GM12878 (cell line): Measurements from ENCODE around the gene CALD1. TPM values are rescaled to one million over a fixed set of nuclear protein-coding genes. Genes with fewer than 3 reads are reported as not detected.

Source experiments
- ATAC-seq: fragments of 200-7000 bp; cut with Tn5 transposase; 3 replicates; pipeline ENCODE4 v1.9.1; 2020; ENCODE audit warnings: mild to moderate bottlenecking, moderate library complexity
- BruUV-seq: library from RNA; stranded (reverse); fragments of 400-500 nt; replicated peaks from 2 replicates; lab custom pipeline; 2021; lab: Mats Ljungman, UMichigan
- CTCF ChIA-PET: fragments of 300-600 bp; sonication (Branson Sonifier 250); formaldehyde crosslinking; extraction: SDS; loops from one replicate; lab custom pipeline; 2021; ENCODE audit warnings: inconsistent platforms; lab: Yijun Ruan, JAX
- POLR2A ChIA-PET: fragments of 350-600 bp; formaldehyde crosslinking; extraction: SDS; loops from one replicate; lab custom pipeline; 2021; ENCODE audit warnings: inconsistent platforms; lab: Charles Lee
- RAD21 ChIA-PET: fragments of 300-600 bp; sonication (Branson Sonifier 250); formaldehyde crosslinking; loops from one replicate; lab custom pipeline; 2023; ENCODE audit warnings: antibody characterized with exemption; ENCODE audit not compliant: unreplicated experiment; lab: Charles Lee
- SMC1A ChIA-PET: fragments of 300-600 bp; sonication (Branson Sonifier 250); formaldehyde crosslinking; loops from one replicate; lab custom pipeline; 2023; ENCODE audit not compliant: unreplicated experiment, uncharacterized antibody; lab: Charles Lee
- DNase-seq: peaks from one replicate; pipeline ENCODE4 v3.0.0-alpha.2; 2011; ENCODE audit warnings: low read depth, low spot score
- FAIRE-seq: peaks from 3 replicates; lab custom pipeline; 2011; peaks lifted over from hg19 to GRCh38; lab: Jason Lieb, UNC
- H2AFZ ChIP-seq: 2 replicates; pipeline ENCODE4 v1.6.0; 2011; ENCODE audit warnings: low read depth, low read length, control low read depth; ENCODE audit not compliant: control insufficient read depth
- H3K27ac ChIP-seq: 2 replicates; pipeline ENCODE4 v1.5.1; 2011; ENCODE audit warnings: control low read depth; ENCODE audit not compliant: control insufficient read depth, insufficient read depth
- H3K27me3 ChIP-seq, 2 experiments: replicated peaks in 1 of 2; 2 replicates each; pipeline versions ENCODE4 v1.6.0 to v1.6.1; 2011; ENCODE audit warnings: low read length in 1 of 2; ENCODE audit not compliant: control insufficient read depth in 2 of 2, insufficient read depth in 2 of 2
- H3K36me3 ChIP-seq, 2 experiments: 2 replicates each; pipeline ENCODE4 v1.5.1; 2011; ENCODE audit warnings: low read length in 1 of 2; ENCODE audit not compliant: control insufficient read depth in 2 of 2, insufficient read depth in 2 of 2
- H3K4me1 ChIP-seq: 2 replicates; pipeline ENCODE4 v1.6.1; 2011; ENCODE audit warnings: mild to moderate bottlenecking, low read length, moderate library complexity, mixed read lengths; ENCODE audit not compliant: control insufficient read depth, insufficient read depth
- H3K4me2 ChIP-seq: 2 replicates; pipeline ENCODE4 v1.6.0; 2011; ENCODE audit warnings: control low read depth; ENCODE audit not compliant: control insufficient read depth, insufficient read depth
- H3K4me3 ChIP-seq: fragments of 200-600 bp; sonication (generic); 2 replicates; pipeline ENCODE4 v1.5.1; 2016
- H3K79me2 ChIP-seq: 2 replicates; pipeline ENCODE4 v1.6.0; 2011; ENCODE audit warnings: low read length; ENCODE audit not compliant: control insufficient read depth, insufficient read depth
- H3K9ac ChIP-seq: 2 replicates; pipeline ENCODE4 v1.8.0; 2011; ENCODE audit warnings: low read length, control low read depth, mixed read lengths; ENCODE audit not compliant: control insufficient read depth, insufficient read depth
- H3K9me3 ChIP-seq: replicated peaks from 3 replicates; pipeline ENCODE4 v1.5.1; 2011; ENCODE audit warnings: mild to moderate bottlenecking, low read length; ENCODE audit not compliant: control insufficient read depth, insufficient read depth
- H4K20me1 ChIP-seq: 2 replicates; pipeline ENCODE4 v1.6.0; 2011; ENCODE audit not compliant: control insufficient read depth, insufficient read depth
- MTA2 ChIP-seq: fragments of 450-650 bp; IDR thresholded peaks from 2 replicates; pipeline ENCODE4 v1.6.1; 2016; ENCODE audit warnings: low read depth, mild to moderate bottlenecking, moderate library complexity
- MYB ChIP-seq: fragments of 150-350 bp; IDR thresholded peaks from 2 replicates; pipeline ENCODE4 v1.6.1; 2014; ENCODE audit warnings: mild to moderate bottlenecking, low read depth, low read length, borderline replicate concordance
- NBN ChIP-seq: fragments of 450-650 bp; IDR thresholded peaks from 2 replicates; pipeline ENCODE4 v1.6.1; 2016
- PAX5 ChIP-seq: IDR thresholded peaks from 2 replicates; pipeline ENCODE4 v1.6.1; 2011; ENCODE audit warnings: low read depth, low read length, borderline replicate concordance
- POLR2A ChIP-seq: IDR thresholded peaks from 2 replicates; pipeline ENCODE4 v1.6.1; 2011; ENCODE audit warnings: low read depth, mild to moderate bottlenecking, low read length
- POLR2AphosphoS2 ChIP-seq: IDR thresholded peaks from 2 replicates; pipeline ENCODE4 v1.6.1; 2011; ENCODE audit warnings: low read depth, mild to moderate bottlenecking, low read length, improper control_type of control experiment, moderate library complexity
- RUNX3 ChIP-seq: IDR thresholded peaks from 2 replicates; pipeline ENCODE4 v1.6.1; 2012; ENCODE audit warnings: low read length, inconsistent platforms
- SREBF2 ChIP-seq: IDR thresholded peaks from 2 replicates; pipeline ENCODE4 v1.6.1; 2012; ENCODE audit warnings: mild to moderate bottlenecking, low read length
- STAT1 ChIP-seq: fragments of 450-650 bp; conservative IDR thresholded peaks from 2 replicates; pipeline ENCODE4 v1.6.1; 2014; ENCODE audit warnings: antibody characterized with exemption, mild to moderate bottlenecking
- TBL1XR1 ChIP-seq: IDR thresholded peaks from 2 replicates; pipeline ENCODE4 v1.6.1; 2012; ENCODE audit warnings: low read depth, low read length, improper control_type of control experiment
- ZNF207 ChIP-seq: fragments of 450-650 bp; IDR thresholded peaks from 2 replicates; pipeline ENCODE4 v1.6.1; 2014; ENCODE audit warnings: antibody characterized with exemption, mild to moderate bottlenecking, borderline replicate concordance
- ZNF622 ChIP-seq: fragments of 450-650 bp; IDR thresholded peaks from 2 replicates; pipeline ENCODE4 v1.6.1; 2017; ENCODE audit warnings: mild to moderate bottlenecking, inconsistent platforms
- WGBS: methylation state at CpG from one replicate; pipeline ENCODE4 v1.1.6; 2016; ENCODE audit warnings: low lambda C conversion rate; ENCODE audit not compliant: insufficient replicate concordance, insufficient coverage; ENCODE audit errors: missing lambda C conversion rate; 5-methylcytosine and 5-hydroxymethylcytosine counted together
- in situ Hi-C: fragments of 300-500 bp; cut with MboI; formaldehyde crosslinking; loops from 9 replicates; pipeline ENCODE4 v1.14.3; 2018; ENCODE audit warnings: mixed read lengths
- intact Hi-C: fragments of 100-400 bp; cut with micrococcal nuclease; formaldehyde crosslinking; loops from one replicate; pipeline ENCODE4 v1.14.2; 2022; ENCODE audit not compliant: unreplicated experiment
- polyA plus RNA-seq, 11 experiments: library from polyadenylated mRNA; depleted of rRNA in 4 of 11; unstranded in 6 of 11; stranded (reverse) in 5 of 11; fragments of >200 nt; fragmentation: Nextera tagmentation in 4 of 11; fragmentation: Illumina TruSeq in 1 of 11; extraction: Ambion mirVana in 4 of 11; extraction: Trizol in 1 of 11; gene quantifications; 1 replicate in 1 of 11; 2 replicates in 10 of 11; pipeline versions ENCODE4 v1.2.1 to v1.2.3, GENCODE V29; 2011 to 2016; ENCODE audit warnings: inconsistent platforms in 2 of 11, missing spikeins in 2 of 11, low read depth in 1 of 11
- total RNA-seq, 4 experiments: library from RNA; depleted of rRNA in 3 of 4; stranded (reverse); fragments of >200 nt in 3 of 4; fragmentation: Illumina TruSeq in 1 of 4; extraction: Trizol in 1 of 4; gene quantifications; 2 replicates each; pipeline versions ENCODE4 v1.2.1 to v1.2.3, GENCODE V29; 2013 to 2021

Gene CALD1
- total and polyA plus RNA-seq, 10 of the 15 experiments (the other 5 are each of a cell fraction or from before 2014, with no cell fraction given), result 0.03 to 1.3 (median 0.22) TPM

GRCh38 chr7:134870781-134871180, 91.3 kb downstream of the CALD1 start (continued):
- TF ChIP-seq MYB, result no peak
- TF ChIP-seq STAT1, result no peak

GRCh38 chr7:134873253-134873652, 93.8 kb downstream of the CALD1 start:
- Histone ChIP-seq H3K27ac (no peak overlapping the region), H3K9ac (no peak overlapping the region), H4K20me1 (no peaks in the 10 kb centered on the region), H3K4me3 (no peak overlapping the region), H3K4me2 (no peak overlapping the region), H3K36me3 (no peaks in the 10 kb centered on the region), H3K9me3 (no peaks in the 10 kb centered on the region), H3K27me3 (no peaks in the 10 kb centered on the region; a peak in 1 of 4 replicates), H3K4me1 (no peaks in the 10 kb centered on the region), H3K79me2 (no peaks in the 10 kb centered on the region), H2AFZ (no peak overlapping the region)
- intact Hi-C loops (no loop called here), in situ Hi-C loops (no loop called here)
- ChIA-PET SMC1A (interaction anchor here (0.7 to 1.4 kb wide), 3 partner anchors 15 to 122 kb away, joined by 3 to 5 read pairs (median 3); no protein-coding TSS in a partner anchor), CTCF (interaction anchor here (1.2 kb wide), 1 partner anchor 296 kb away, joined by 3 read pairs; no protein-coding TSS in a partner anchor), RAD21 (no interaction called here), POLR2A (no interaction called here)
- DNase-seq (no peak), FAIRE-seq (no peak), ATAC-seq (no peak)
- 53% methylated on average over 6 of the region's 6 CpGs for WGBS
- no TSS peak for BruUV-seq
- TF ChIP-seq RUNX3 (no peak), SREBF2 (no peak), ZNF622 (no peak), TBL1XR1 (no peak), ZNF207 (no peak), PAX5 (no peak), POLR2A (no peak), POLR2AphosphoS2 (no peak), NBN (no peak), MTA2 (no peak)
